ENCODE results near the gene DHRSX. TPM values are rescaled to one million over a fixed set of nuclear protein-coding genes. Genes with fewer than 3 reads are reported as not detected.

Gene DHRSX
- total and polyA plus RNA-seq, 2 donors (not counting 1 experiment from before 2014, with no cell fraction given): 18.8 to 39.0 TPM

DNA sequence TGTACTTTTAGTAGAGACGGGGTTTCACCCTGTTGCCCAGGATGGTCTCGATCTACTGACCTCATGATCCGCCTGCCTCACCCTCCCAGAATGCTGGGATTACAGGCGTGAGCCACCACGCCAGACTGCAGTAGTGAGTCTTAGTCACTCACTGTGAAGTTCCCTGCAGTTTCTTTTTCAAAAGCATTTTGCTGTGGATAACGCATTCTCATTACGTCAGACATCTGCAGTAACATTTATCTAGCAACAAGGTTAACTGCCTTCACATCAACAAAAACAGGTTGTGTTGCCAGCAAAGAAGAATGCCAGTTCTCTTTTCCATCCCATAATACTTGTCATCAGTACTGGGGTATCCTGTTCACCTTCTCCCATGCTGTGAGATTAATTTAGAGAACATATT lies 164.6 kb downstream of the DHRSX start:
- ATAC-seq (ENCODE audit: low read depth) (no peak), DNase-seq (no peak)
- 98% methylated on average over 7 of the region's 7 CpGs for WGBS (ENCODE audit: insufficient coverage)
- POLR2A ChIA-PET: no interaction called here
- Mint-ChIP-seq H3K27ac (no peak overlapping the region), H3K27me3 (no peaks in the 10 kb centered on the region), H3K4me3 (no peak overlapping the region), H3K4me1 (peaks cover 35% of the 10 kb centered on the region), H3K9me3 (ENCODE audit: insufficient read depth) (peaks cover 7% of the 10 kb centered on the region)
- H3K36me3 ChIP-seq (replicated peaks in 1 of 2; ENCODE audit: control extremely low read depth in 1 of 2, control insufficient read depth in 1 of 2, extremely low read depth in 1 of 2, insufficient read depth in 2 of 2, low read length in 1 of 2): no peaks in the 10 kb centered on the region
- no peak overlapping the region for H3K27ac ChIP-seq (ENCODE audit: low read length in 2 of 2)
- H2AFZ ChIP-seq (ENCODE audit: insufficient read depth, low read depth, low read length, poor library complexity, severe bottlenecking): no peak overlapping the region
- H3K4me2 ChIP-seq (replicated peaks; ENCODE audit: low read depth, low read length, poor library complexity, severe bottlenecking): no peak overlapping the region
- no peak for TF ChIP-seq EZH2 (IDR thresholded peaks at IDR 0.05; ENCODE audit: borderline replicate concordance, insufficient read depth, low read depth, low read length, poor library complexity, severe bottlenecking)
- no peak for TF ChIP-seq CTCF (IDR thresholded peaks at IDR 0.05)
- peaks cover 24 to 26% of the 10 kb centered on the region in 2 donors for H3K4me1 ChIP-seq (ENCODE audit: control insufficient read depth in 2 of 2, insufficient read depth in 2 of 2, low read length in 2 of 2)
- CTCF ChIA-PET: no interaction called here
- H3K79me2 ChIP-seq (ENCODE audit: control insufficient read depth, insufficient read depth, low read length): peaks cover 7% of the 10 kb centered on the region
- H3K9me3 ChIP-seq (ENCODE audit: control extremely low read depth in 1 of 3, control insufficient read depth in 2 of 3, insufficient read depth in 1 of 3, low read length in 2 of 3): peaks cover 0 to 18% (median 9%) of the 10 kb centered on the region in 3 donors
- no peak overlapping the region for H3K9ac ChIP-seq (ENCODE audit: low read length)
- no peaks in the 10 kb centered on the region for H3K27me3 ChIP-seq (replicated peaks in 1 of 4; ENCODE audit: control extremely low read depth in 1 of 4, control insufficient read depth in 3 of 4, insufficient read depth in 4 of 4, low read length in 3 of 4)
- no peaks in the 10 kb centered on the region for H4K20me1 ChIP-seq (ENCODE audit: control insufficient read depth, insufficient read depth, low read length, poor library complexity, severe bottlenecking)
- no peak overlapping the region for H3K4me3 ChIP-seq (ENCODE audit: control extremely low read depth in 1 of 5, extremely low read depth in 1 of 5, insufficient read depth in 1 of 5, low read depth in 2 of 5, low read length in 4 of 5)
- intact Hi-C loops (cut with micrococcal nuclease): no loop called here

- ATAC-seq (ENCODE audit: low read depth): no peak
- H3K9me3 Mint-ChIP-seq (ENCODE audit: insufficient read depth): peaks cover 5% of the 10 kb centered on the region
- POLR2A ChIA-PET: no interaction called here
- H3K27me3 Mint-ChIP-seq: no peaks in the 10 kb centered on the region
- intact Hi-C loops (cut with micrococcal nuclease): no loop called here
- no peak overlapping the region for H3K4me3 Mint-ChIP-seq
- 98% methylated on average over 8 of the region's 9 CpGs for WGBS (ENCODE audit: insufficient coverage)
- no peak for DNase-seq
- no peak overlapping the region for H2AFZ ChIP-seq (ENCODE audit: insufficient read depth, low read depth, low read length, poor library complexity, severe bottlenecking)
- H3K27ac ChIP-seq (ENCODE audit: low read length in 2 of 2): no peak overlapping the region
- H3K9ac ChIP-seq (ENCODE audit: low read length): no peak overlapping the region
- TF ChIP-seq CTCF (IDR thresholded peaks at IDR 0.05) (no peak), EZH2 (IDR thresholded peaks at IDR 0.05; ENCODE audit: borderline replicate concordance, insufficient read depth, low read depth, low read length, poor library complexity, severe bottlenecking) (no peak)
- peaks cover 0 to 16% (median 7%) of the 10 kb centered on the region in 3 donors for H3K9me3 ChIP-seq (ENCODE audit: control extremely low read depth in 1 of 3, control insufficient read depth in 2 of 3, insufficient read depth in 1 of 3, low read length in 2 of 3)
- CTCF ChIA-PET: no interaction called here
- no peaks in the 10 kb centered on the region for H3K36me3 ChIP-seq (replicated peaks in 1 of 2; ENCODE audit: control extremely low read depth in 1 of 2, control insufficient read depth in 1 of 2, extremely low read depth in 1 of 2, insufficient read depth in 2 of 2, low read length in 1 of 2)
- H3K4me1 ChIP-seq (ENCODE audit: control insufficient read depth in 2 of 2, insufficient read depth in 2 of 2, low read length in 2 of 2): peaks cover 23 to 25% of the 10 kb centered on the region in 2 donors
- H4K20me1 ChIP-seq (ENCODE audit: control insufficient read depth, insufficient read depth, low read length, poor library complexity, severe bottlenecking): no peaks in the 10 kb centered on the region
- H3K4me1 Mint-ChIP-seq: peaks cover 32% of the 10 kb centered on the region
- H3K27me3 ChIP-seq (replicated peaks in 1 of 4; ENCODE audit: control extremely low read depth in 1 of 4, control insufficient read depth in 3 of 4, insufficient read depth in 4 of 4, low read length in 3 of 4): no peaks in the 10 kb centered on the region
- no peak overlapping the region for H3K4me3 ChIP-seq (ENCODE audit: control extremely low read depth in 1 of 5, extremely low read depth in 1 of 5, insufficient read depth in 1 of 5, low read depth in 2 of 5, low read length in 4 of 5)
- H3K79me2 ChIP-seq (ENCODE audit: control insufficient read depth, insufficient read depth, low read length): peaks cover 7% of the 10 kb centered on the region
- no peak overlapping the region for H3K4me2 ChIP-seq (replicated peaks; ENCODE audit: low read depth, low read length, poor library complexity, severe bottlenecking)
- no peak overlapping the region for H3K27ac Mint-ChIP-seq
Observed at GRCh38 chrX:2334237-2334636, 166.5 kb downstream of the DHRSX start.
